Measurements from ENCODE around the gene WWC2.
A peak's percentile ranks its signal among the peaks of the same experiment; 100 is the strongest.

Gene WWC2

DNA sequence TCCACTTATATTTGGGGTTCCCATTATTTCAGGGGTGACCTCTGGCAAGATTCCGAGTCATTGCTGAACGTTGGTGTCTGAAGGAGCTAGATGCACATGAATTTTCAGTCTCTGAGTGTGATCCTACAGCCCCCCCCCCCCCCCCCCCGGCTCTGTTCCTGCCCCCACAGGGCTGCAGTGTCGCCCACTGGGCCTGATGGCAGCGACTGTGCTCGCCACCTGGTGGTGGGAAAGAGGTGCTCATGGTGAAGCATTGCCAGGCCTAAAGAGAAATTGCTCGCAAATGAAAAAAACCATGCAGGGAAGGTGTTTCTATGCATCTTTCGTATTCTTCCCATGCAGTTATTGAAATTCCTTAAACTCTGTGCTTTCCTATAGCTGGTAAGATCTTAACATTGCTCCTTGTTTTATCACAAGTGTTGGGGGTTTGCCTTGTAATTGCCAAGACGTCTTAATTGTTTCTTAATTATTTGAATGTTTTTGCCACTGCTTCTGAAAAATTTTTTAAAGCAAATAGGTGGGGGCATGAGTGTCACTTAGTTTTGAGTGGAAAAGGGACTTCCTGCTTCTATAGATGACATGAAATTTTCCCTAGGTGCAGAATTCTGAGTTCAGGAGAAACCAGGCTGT lies 157.8 kb downstream of the WWC2 start:
- DNase-seq (ENCODE audit: low read depth), result peak; percentile 63
- H3K4me3 ChIP-seq (ENCODE audit: low read depth, low read length), result no peak overlapping the region
- TF ChIP-seq MYC (IDR thresholded peaks at IDR 0.05; ENCODE audit: low read depth, low read length) (no peak), POLR2A (IDR thresholded peaks at IDR 0.05; ENCODE audit: extremely low read depth, insufficient read length) (no peak)
- TF ChIP-seq, protein P1, sequence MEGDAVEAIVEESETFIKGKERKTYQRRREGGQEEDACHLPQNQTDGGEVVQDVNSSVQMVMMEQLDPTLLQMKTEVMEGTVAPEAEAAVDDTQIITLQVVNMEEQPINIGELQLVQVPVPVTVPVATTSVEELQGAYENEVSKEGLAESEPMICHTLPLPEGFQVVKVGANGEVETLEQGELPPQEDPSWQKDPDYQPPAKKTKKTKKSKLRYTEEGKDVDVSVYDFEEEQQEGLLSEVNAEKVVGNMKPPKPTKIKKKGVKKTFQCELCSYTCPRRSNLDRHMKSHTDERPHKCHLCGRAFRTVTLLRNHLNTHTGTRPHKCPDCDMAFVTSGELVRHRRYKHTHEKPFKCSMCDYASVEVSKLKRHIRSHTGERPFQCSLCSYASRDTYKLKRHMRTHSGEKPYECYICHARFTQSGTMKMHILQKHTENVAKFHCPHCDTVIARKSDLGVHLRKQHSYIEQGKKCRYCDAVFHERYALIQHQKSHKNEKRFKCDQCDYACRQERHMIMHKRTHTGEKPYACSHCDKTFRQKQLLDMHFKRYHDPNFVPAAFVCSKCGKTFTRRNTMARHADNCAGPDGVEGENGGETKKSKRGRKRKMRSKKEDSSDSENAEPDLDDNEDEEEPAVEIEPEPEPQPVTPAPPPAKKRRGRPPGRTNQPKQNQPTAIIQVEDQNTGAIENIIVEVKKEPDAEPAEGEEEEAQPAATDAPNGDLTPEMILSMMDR (IDR thresholded peaks at IDR 0.05; ENCODE audit: low read depth, low read length), result peak; percentile 77
- TF ChIP-seq, protein P2, sequence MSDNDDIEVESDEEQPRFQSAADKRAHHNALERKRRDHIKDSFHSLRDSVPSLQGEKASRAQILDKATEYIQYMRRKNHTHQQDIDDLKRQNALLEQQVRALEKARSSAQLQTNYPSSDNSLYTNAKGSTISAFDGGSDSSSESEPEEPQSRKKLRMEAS (IDR thresholded peaks at IDR 0.05; ENCODE audit: low read depth, low read length), result no peak

DNA sequence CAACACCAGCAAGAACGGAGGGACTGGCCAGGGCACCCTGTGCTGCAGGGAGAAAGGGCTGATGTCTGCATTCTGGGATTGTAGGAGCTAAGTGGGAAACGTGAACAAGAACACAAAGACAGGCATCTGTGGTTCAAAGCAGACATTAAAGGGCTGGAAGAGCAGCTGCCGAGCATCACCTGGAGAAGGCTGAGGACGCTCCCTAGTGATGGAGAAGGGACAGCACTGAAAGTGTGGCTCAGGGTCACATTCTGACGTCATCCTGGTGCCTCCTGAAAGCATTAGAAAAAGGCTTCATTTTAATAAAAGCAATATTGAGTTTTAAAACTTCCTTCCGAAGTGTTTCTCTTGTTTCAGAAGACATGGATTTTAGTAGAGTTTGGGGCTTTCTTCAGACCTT lies 158.8 kb downstream of the WWC2 start:
- no peak for DNase-seq (ENCODE audit: low read depth)
- H3K4me3 ChIP-seq (ENCODE audit: low read depth, low read length), result no peak overlapping the region
- TF ChIP-seq, protein P1 (IDR thresholded peaks at IDR 0.05; ENCODE audit: low read depth, low read length), result no peak

DNA sequence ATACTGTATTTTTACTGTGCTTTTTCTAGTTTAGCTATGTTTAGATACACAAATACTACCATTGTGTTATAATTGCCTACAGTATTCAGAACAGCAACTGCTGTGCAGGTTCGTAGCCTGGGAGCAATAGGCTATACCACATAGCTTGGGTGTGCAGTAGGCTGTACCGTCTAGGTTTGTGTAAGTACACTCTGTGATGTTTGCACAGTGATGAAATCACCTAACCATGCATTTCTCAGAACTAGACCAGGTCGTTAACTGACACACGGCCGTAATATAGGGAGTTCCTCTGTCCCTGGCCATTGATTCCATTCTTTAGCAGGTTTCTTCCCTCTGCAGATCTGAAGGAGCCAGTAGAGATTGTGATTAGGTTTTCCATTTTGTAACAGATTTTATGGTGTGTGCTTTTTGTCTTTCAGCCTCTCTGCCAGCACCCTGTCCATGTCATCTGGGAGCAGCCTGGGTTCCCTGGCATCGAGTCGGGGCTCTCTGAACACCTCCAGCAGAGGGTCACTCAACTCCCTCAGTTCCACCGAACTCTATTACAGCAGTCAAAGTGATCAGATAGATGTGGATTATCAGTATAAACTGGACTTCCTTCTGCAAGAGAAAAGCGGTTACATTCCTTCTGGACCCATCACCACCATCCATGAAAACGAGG lies 161.6 kb downstream of the WWC2 start:
- no peak overlapping the region for H3K4me3 ChIP-seq (ENCODE audit: low read depth, low read length)
- TF ChIP-seq, protein P1 (IDR thresholded peaks at IDR 0.05; ENCODE audit: low read depth, low read length), result no peak
- TF ChIP-seq POLR2A (IDR thresholded peaks at IDR 0.05; ENCODE audit: extremely low read depth, insufficient read length) (no peak), MYC (IDR thresholded peaks at IDR 0.05; ENCODE audit: low read depth, low read length) (no peak)
- TF ChIP-seq, protein P2 (IDR thresholded peaks at IDR 0.05; ENCODE audit: low read depth, low read length), result no peak
- no peak for DNase-seq (ENCODE audit: low read depth)

DNA sequence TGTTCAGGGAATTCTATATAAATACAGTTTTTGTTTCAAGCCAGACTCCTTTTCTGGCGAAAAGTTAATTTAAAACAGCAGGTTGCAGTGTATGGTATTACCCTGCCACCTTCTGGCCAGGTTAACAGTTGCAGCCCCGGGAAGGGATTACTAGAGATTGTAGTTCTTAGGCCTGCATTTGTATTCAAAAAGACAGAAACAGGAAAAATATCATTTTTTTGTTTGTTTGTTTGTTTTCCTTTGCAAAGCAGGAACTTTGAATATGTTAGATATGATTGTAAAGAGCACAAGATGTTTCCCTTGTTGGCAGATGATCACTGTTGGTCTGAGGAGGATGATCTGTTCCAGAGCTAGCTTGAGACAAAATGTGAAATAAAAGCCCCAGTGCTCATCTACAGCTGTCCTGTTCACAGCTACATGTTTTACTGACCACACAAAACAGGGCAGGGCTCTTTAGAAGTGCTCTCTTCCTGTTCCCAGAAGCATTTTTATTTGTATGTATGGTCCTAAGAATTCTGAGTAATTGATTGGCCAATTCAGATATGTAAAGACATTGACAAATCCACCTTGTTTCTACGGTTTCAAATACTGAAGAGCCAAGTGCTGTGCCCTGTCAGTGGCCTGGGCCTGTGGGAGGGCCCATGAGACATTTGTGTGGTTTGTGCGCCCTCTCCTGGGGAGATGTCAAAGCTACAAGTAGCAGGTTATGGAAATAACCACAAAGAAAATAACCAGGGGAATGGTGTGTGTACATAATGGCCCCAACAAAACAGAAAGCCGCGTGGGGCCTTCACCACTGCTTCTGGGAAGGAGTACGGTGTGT lies 163.1 kb downstream of the WWC2 start:
- TF ChIP-seq POLR2A (IDR thresholded peaks at IDR 0.05; ENCODE audit: extremely low read depth, insufficient read length) (no peak), MYC (IDR thresholded peaks at IDR 0.05; ENCODE audit: low read depth, low read length) (peak; percentile 59; the same call in 1 of the 2 replicates)
- TF ChIP-seq, protein P2 (IDR thresholded peaks at IDR 0.05; ENCODE audit: low read depth, low read length), result peak; percentile 37
- TF ChIP-seq, protein P1 (IDR thresholded peaks at IDR 0.05; ENCODE audit: low read depth, low read length), result peak; percentile 73
- peak; percentile 82 for DNase-seq (ENCODE audit: low read depth)

DNA sequence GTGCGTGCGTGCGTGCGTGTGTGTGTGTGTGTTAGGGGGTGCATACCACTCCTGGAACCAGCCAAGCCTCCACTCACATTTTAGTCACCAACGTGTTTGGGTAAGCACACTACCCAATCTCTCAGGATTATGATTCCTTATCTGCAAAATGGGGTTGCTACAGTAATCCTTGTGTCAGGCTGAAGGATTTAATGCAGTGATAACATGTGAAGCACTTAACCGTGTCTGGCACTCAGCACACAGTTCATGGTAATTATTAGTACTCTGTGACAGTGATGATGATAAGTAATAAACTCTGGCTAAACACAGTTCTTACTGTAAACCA lies 163.7 kb downstream of the WWC2 start:
- TF ChIP-seq POLR2A (IDR thresholded peaks at IDR 0.05; ENCODE audit: extremely low read depth, insufficient read length) (no peak), MYC (IDR thresholded peaks at IDR 0.05; ENCODE audit: low read depth, low read length) (no peak)
- TF ChIP-seq, protein P1 (IDR thresholded peaks at IDR 0.05; ENCODE audit: low read depth, low read length), result no peak
- TF ChIP-seq, protein P2 (IDR thresholded peaks at IDR 0.05; ENCODE audit: low read depth, low read length), result no peak
- H3K4me3 ChIP-seq (ENCODE audit: low read depth, low read length), result no peak overlapping the region
- no peak for DNase-seq (ENCODE audit: low read depth)

More for the DNA sequence above, 163.1 kb downstream of the WWC2 start:
- H3K4me3 ChIP-seq (ENCODE audit: low read depth, low read length), result no peak overlapping the region

All from NB4 (cell line).